Thymus (tissue), 11 donors: ENCODE results near the gene GNRH2. TPM values are rescaled to one million over a fixed set of nuclear protein-coding genes. Genes with fewer than 3 reads are reported as not detected.
"Not testable (repeated sequence)": the region's sequence is repeated elsewhere in the genome, so short reads cannot be mapped to it uniquely, and the experiment has no call there.

Experiments
- DNase-seq, 9 donors: peaks; one replicate each; pipeline ENCODE4 v3.0.0-alpha.2; 2013; ENCODE audit warnings: low spot score in 9 of 9, low read depth in 6 of 9, missing footprints in 1 of 9
- H3K27ac ChIP-seq, 2 donors: one replicate each; pipeline ENCODE4 v1.5.1; 2013; ENCODE audit warnings: control low read depth in 1 of 2, low read depth in 1 of 2, low read length in 1 of 2, mild to moderate bottlenecking in 1 of 2, moderate library complexity in 1 of 2
- H3K27me3 ChIP-seq, 2 donors: one replicate each; pipeline ENCODE4 v1.5.1; 2013; ENCODE audit warnings: low read length in 1 of 2; ENCODE audit not compliant: control insufficient read depth in 2 of 2, insufficient read depth in 1 of 2
- H3K36me3 ChIP-seq, 2 donors: one replicate each; pipeline ENCODE4 v1.5.1; 2013; ENCODE audit warnings: low read length in 1 of 2, mild to moderate bottlenecking in 1 of 2, moderate library complexity in 1 of 2; ENCODE audit not compliant: control insufficient read depth in 2 of 2, insufficient read depth in 2 of 2
- H3K4me1 ChIP-seq, 2 donors: one replicate each; pipeline ENCODE4 v1.5.1; 2013; ENCODE audit warnings: low read length in 2 of 2; ENCODE audit not compliant: control insufficient read depth in 2 of 2, insufficient read depth in 2 of 2
- H3K4me3 ChIP-seq, 2 donors: one replicate each; pipeline ENCODE4 v1.5.1; 2013; ENCODE audit warnings: low read length in 2 of 2, control low read depth in 1 of 2, mild to moderate bottlenecking in 1 of 2
- H3K9me3 ChIP-seq, 2 donors: one replicate each; pipeline ENCODE4 v1.5.1; 2013; ENCODE audit warnings: low read length in 1 of 2, mild to moderate bottlenecking in 1 of 2; ENCODE audit not compliant: control insufficient read depth in 2 of 2, insufficient read depth in 1 of 2
- WGBS: extraction: QIAGEN DNeasy Blood & Tissue Kit; methylation state at CpG from one replicate; pipeline ENCODE4 v1.1.7; 2013; 5-methylcytosine and 5-hydroxymethylcytosine counted together
- polyA plus RNA-seq: library from polyadenylated mRNA; stranded (reverse); fragments of 200-250 nt; gene quantifications from one replicate; pipeline ENCODE4 v1.2.3, GENCODE V29; 2013
- total RNA-seq: library from RNA; stranded (reverse); fragments of 120-200 nt; gene quantifications from one replicate; pipeline ENCODE4 v1.2.4, GENCODE V29; 2013
- donor health status: healthy.

The GNRH2 gene
- total and polyA plus RNA-seq, 2 donors = 0.14 to 0.66 TPM

DNA sequence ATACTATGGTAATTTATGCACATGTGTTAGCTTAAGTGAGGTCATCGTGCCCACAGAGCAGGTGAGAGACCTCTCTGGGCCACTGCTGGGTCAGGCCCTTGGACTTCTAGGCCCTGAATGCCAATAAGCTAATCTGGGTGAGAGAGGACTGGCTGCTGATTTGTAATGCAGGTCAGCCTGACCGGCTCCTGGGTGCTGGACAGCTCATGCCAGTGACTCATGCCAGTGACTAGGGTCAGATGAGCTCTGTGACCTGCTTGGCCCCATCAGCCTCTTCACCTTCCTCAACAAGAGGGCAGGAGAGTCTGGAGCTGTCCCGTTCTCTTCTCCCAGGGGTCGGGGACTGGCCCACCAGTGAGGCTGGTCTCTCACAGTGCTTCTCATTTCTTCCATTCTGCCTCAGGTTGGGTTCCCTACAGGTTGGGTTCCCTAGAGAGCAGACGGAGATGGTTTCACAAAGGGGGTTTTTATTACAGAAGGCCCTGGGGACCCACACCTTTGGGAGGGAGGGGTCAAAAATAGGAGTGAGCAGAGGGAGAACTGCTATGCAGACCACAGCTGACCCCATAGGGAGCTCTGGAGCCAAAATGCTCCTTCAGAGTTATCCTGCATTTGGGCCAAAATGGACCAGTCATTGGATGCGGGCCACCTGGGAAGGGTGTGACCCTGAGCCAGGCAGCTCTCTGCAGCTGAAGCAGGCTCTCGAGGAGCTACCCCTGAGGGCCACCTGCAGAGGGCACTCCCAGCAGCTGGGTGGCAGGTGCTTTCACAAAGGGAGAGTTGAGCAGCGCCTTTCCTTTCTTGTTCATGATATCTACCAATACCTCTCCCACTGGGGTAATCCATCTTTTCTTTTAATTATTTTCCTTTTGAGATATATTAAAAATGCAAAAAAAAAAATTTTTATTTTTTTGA is 25.8 kb downstream of the GNRH2 start:
- H3K27ac ChIP-seq = no peak overlapping the region
- H3K36me3 ChIP-seq = no peaks in the 10 kb centered on the region
- H3K9me3 ChIP-seq = peaks cover 0 to 2% of the 10 kb centered on the region in 2 donors
- peaks cover 20 to 33% of the 10 kb centered on the region in 2 donors for H3K27me3 ChIP-seq
- peak in 2 of 9 donors; percentile 32 to 53 for DNase-seq
- H3K4me1 ChIP-seq = peaks cover 0 to 3% of the 10 kb centered on the region in 2 donors
- WGBS = 88% methylated on average over 8 of the region's 8 CpGs
- no peak overlapping the region for H3K4me3 ChIP-seq

DNA sequence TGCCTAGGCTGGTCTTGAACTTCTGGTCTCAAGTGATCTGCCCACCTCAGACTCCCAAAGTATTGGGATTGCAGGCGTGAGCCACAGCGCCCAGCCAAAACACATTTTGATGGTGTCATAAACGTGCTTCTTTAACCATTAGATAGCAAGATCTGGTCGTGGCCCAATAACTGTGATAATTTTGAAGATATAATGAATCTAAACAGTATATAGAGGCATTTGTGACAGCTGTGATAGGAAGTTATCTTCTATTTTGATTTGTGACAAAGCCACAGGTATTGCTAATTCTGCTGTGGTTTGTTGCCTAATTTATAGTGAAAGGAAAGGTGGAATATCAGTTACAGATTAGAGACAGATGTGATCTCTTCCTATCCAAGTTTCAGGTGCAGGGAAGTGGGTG is 27.3 kb downstream of the GNRH2 start:
- H3K27me3 ChIP-seq = peaks cover 20 to 37% of the 10 kb centered on the region in 2 donors
- no peak overlapping the region for H3K27ac ChIP-seq
- H3K4me1 ChIP-seq = peaks cover 0 to 3% of the 10 kb centered on the region in 2 donors
- H3K36me3 ChIP-seq = no peaks in the 10 kb centered on the region
- H3K9me3 ChIP-seq = peaks cover 0 to 2% of the 10 kb centered on the region in 2 donors
- no peak overlapping the region for H3K4me3 ChIP-seq
- WGBS = 87% methylated on average over 4 of the region's 4 CpGs
- DNase-seq = no peak

DNA sequence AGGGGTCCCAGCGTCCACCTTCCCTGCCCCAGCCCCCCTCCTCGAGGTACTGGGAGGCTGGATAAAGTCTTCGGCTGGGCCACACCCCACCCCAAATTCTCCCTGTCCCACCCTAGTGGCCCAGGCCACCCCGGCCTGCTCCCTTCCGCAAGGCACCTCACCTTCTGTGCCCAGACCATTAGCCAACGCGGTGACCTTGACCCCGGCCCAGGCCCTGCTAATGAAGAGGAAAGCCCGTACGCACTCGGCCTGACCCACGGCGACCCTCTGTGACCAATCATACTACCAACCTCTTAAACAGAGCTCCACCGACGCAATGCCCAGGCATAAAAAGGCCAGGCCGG is 27.8 kb downstream of the GNRH2 start:
- peaks cover 20 to 40% of the 10 kb centered on the region in 2 donors for H3K27me3 ChIP-seq
- no peak for DNase-seq
- no peak overlapping the region for H3K27ac ChIP-seq
- H3K4me3 ChIP-seq = peak overlapping the region in 1 of 2 donors; percentile 57
- no peaks in the 10 kb centered on the region for H3K36me3 ChIP-seq
- peaks cover 0 to 2% of the 10 kb centered on the region in 2 donors for H3K9me3 ChIP-seq
- peaks cover 0 to 3% of the 10 kb centered on the region in 2 donors for H3K4me1 ChIP-seq
- 71% methylated on average over 16 of the region's 16 CpGs for WGBS

DNA sequence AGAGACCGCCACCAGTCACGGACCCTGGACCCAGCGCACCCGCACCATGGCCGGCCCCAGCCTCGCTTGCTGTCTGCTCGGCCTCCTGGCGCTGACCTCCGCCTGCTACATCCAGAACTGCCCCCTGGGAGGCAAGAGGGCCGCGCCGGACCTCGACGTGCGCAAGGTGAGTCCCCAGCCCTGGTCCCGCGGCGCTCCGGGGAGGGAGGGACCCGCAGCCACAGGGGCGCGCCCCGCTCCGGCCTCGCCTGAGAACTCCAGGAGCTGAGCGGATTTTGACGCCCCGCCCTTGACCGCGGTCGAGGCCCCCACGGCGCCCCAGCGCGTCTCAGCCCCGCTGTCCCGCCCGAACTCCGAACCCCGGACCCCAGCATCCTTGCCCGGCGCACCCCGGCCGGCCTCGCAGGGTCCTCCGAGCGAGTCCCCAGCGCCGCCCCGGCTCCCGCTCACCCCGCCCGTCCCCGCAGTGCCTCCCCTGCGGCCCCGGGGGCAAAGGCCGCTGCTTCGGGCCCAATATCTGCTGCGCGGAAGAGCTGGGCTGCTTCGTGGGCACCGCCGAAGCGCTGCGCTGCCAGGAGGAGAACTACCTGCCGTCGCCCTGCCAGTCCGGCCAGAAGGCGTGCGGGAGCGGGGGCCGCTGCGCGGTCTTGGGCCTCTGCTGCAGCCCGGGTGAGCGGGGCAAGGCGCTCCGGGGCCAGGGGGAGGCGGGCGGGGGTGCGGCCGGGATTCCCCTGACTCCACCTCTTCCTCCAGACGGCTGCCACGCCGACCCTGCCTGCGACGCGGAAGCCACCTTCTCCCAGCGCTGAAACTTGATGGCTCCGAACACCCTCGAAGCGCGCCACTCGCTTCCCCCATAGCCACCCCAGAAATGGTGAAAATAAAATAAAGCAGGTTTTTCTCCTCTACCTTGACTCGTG is 28.4 kb downstream of the GNRH2 start, which contains the start of gene OXT:
OXT (plus strand) TSS at position 11 of the 920 bp plus-strand sequence; CDS start at position 47, 36 bp downstream.
- Histone ChIP-seq H3K4me1 (peaks cover 0 to 3% of the 10 kb centered on the region in 2 donors), H3K9me3 (peaks cover 0 to 2% of the 10 kb centered on the region in 2 donors), H3K36me3 (no peaks in the 10 kb centered on the region), H3K27me3 (peaks cover 20 to 41% of the 10 kb centered on the region in 2 donors), H3K27ac (no peak within 1 kb of the TSS), H3K4me3 (peak within 1 kb of the TSS in 1 of 2 donors; percentile 57)
- peak in 4 of 9 donors; percentile 40 to 68 (median 54) for DNase-seq
- WGBS = 8% methylated on average over 95 of the region's 95 CpGs

DNA sequence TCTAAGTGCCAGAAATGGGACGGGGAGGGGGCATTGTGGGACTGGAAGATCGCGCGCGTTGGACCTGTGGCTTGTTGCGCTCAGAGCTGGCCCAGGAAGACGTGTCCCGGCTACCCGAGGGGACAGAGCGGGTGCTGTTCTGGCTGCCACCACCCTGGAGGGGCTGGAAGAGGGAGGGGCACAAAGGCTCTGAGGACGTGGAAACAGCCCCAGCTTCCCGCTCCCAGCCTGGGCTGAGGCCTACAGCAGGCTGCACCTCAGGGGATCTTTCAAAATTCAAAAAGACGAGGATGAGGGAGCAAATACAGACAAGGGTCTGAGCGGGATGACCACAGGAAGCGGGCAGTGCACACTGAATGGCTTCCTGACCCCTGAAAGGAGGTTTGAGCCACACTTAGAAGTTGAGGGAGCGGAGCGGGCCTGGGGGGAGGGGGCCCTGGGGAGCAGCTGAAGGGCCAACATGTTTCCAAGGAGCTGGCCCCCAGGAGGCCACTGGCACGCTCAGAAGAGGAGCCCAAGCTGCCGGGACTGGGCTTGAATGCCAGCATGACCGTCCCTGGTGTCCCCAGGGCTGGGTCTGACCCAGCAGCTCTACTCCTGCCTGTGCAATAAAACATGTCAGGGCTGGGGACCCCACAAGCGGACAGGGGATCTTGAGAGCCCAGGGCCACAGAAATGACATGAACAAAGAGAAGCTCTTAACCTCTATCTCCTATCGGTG is 29.3 kb downstream of the GNRH2 start:
- Histone ChIP-seq H3K4me3 (peak overlapping the region in 1 of 2 donors; percentile 57), H3K27me3 (peaks cover 20 to 42% of the 10 kb centered on the region in 2 donors), H3K9me3 (peaks cover 0 to 2% of the 10 kb centered on the region in 2 donors), H3K36me3 (no peaks in the 10 kb centered on the region), H3K4me1 (peaks cover 0 to 3% of the 10 kb centered on the region in 2 donors), H3K27ac (no peak overlapping the region)
- 82% methylated on average over 22 of the region's 22 CpGs for WGBS
- no peak for DNase-seq

DNA sequence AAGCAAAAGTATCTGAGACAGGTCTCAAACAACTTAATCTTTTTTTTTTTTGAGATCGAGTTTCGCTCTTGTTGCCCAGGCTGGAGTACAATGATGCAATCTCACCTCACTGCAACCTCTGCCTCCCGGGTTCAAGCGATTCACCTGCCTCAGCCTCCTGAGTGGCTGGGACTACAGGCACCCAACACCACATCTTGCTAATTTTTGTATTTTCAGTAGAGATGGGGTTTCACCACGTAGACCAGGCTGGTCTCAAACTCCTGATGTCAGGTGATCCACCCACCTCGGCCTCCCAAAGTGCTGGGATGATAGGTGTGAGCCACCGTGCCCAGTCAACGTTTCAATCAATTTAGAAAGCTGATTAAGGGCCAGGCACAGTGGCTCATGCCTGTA is 29.8 kb downstream of the GNRH2 start:
- not testable (repeated sequence) for H3K4me1 ChIP-seq, DNase-seq, H3K27ac ChIP-seq, H3K36me3 ChIP-seq, H3K4me3 ChIP-seq, H3K9me3 ChIP-seq
- 95% methylated on average over 8 of the region's 8 CpGs for WGBS
- peaks cover 20 to 42% of the 10 kb centered on the region in 2 donors for H3K27me3 ChIP-seq

DNA sequence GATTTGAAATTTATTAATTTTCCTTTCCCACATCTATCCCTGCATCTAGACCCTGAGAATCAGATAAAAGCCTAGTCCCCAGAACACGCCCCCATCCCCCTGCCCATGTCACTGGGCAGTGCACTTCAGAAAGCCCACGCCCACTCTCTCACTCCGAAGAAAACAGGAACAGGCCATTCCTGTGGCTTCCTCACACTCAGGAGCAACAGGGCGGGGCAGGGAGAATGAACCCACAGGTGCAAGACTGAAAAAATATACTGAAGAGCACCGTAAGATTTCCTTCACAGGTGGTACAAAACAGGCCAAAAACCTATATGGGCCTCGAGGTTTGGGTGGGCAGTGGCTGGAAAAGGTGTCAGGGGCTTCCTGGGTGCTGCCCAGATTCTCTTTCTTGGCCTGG is 31.4 kb downstream of the GNRH2 start:
- peaks cover 20 to 44% of the 10 kb centered on the region in 2 donors for H3K27me3 ChIP-seq
- 24% methylated on average over 6 of the region's 6 CpGs for WGBS
- no peak overlapping the region for H3K4me3 ChIP-seq

DNA sequence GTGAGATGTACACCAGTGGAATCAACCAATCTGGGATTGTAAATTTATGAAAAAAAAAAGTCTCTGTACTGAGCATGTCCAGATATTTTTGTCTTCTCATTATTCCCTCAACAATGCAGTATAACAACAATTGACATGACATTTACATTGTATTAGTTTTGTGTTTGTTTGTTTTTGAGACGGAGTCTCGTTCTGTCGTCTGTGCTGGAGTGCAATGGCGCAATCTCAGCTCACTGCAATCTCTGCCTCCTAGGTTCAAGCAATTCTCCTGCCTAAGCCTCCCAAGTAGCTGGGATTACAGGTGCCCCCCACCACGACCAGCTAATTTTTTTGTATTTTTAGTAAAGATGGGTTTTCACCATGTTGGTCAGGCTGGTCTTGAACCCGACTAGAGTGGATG is 31.9 kb downstream of the GNRH2 start:
- not testable (repeated sequence) for H3K4me1 ChIP-seq, H3K27ac ChIP-seq, DNase-seq, H3K36me3 ChIP-seq, H3K9me3 ChIP-seq, H3K4me3 ChIP-seq
- H3K27me3 ChIP-seq = peaks cover 21 to 48% of the 10 kb centered on the region in 2 donors
- 89% methylated on average over 6 of the region's 6 CpGs for WGBS

More for the DNA sequence above, 31.4 kb downstream of the GNRH2 start:
- no peak for DNase-seq
- H3K4me1 ChIP-seq = peaks cover 0 to 3% of the 10 kb centered on the region in 2 donors
- no peaks in the 10 kb centered on the region for H3K36me3 ChIP-seq
- peaks cover 0 to 2% of the 10 kb centered on the region in 2 donors for H3K9me3 ChIP-seq
- H3K27ac ChIP-seq = no peak overlapping the region
